Vagina (tissue), 2 donors: ENCODE data around the gene PTGER3. TPM values are rescaled to one million over a fixed set of nuclear protein-coding genes. Genes with fewer than 3 reads are reported as not detected.
"Not testable (repeated sequence)": the region's sequence is repeated elsewhere in the genome, so short reads cannot be mapped to it uniquely, and the experiment has no call there.

ENCODE experiments used
- DNase-seq, 2 donors: peaks; one replicate each; pipeline ENCODE4 v3.0.0-alpha.2; 2017; ENCODE audit errors: extremely low spot score in 2 of 2
- H3K27ac ChIP-seq: fragments of 200-600 bp; sonication (generic); one replicate; pipeline ENCODE4 v1.5.1; 2019
- H3K27me3 ChIP-seq: fragments of 200-600 bp; sonication (generic); one replicate; pipeline ENCODE4 v1.5.1; 2019
- H3K36me3 ChIP-seq, 2 donors: fragments of 200-600 bp; sonication (generic); one replicate each; pipeline ENCODE4 v1.5.1; 2017 to 2019
- H3K4me1 ChIP-seq: fragments of 200-600 bp; sonication (generic); one replicate; pipeline ENCODE4 v1.5.1; 2019
- H3K4me3 ChIP-seq, 2 donors: fragments of 200-600 bp; sonication (generic); 1 replicate in 1 of 2; 2 replicates in 1 of 2; pipeline ENCODE4 v1.5.1; 2016 to 2019
- H3K9me3 ChIP-seq: fragments of 200-600 bp; sonication (generic); one replicate; pipeline ENCODE4 v1.5.1; 2019
- CTCF ChIP-seq, 3 experiments: fragments of 450-650 bp in 2 of 3; fragments of 200-600 bp in 1 of 3; sonication (generic) in 1 of 3; IDR thresholded peaks; one replicate each; pipeline ENCODE4 v1.5.1; 2017 to 2019; ENCODE audit warnings: antibody characterized with exemption in 3 of 3, mild to moderate bottlenecking in 2 of 3, moderate library complexity in 2 of 3
- POLR2A ChIP-seq, 2 donors: fragments of 450-650 bp; IDR thresholded peaks; one replicate each; pipeline ENCODE4 v1.6.1; 2017; ENCODE audit warnings: antibody characterized with exemption in 2 of 2, mild to moderate bottlenecking in 2 of 2, moderate library complexity in 2 of 2
- POLR2AphosphoS5 ChIP-seq, 2 donors: sonication (generic); formaldehyde crosslinking; IDR thresholded peaks; one replicate each; pipeline ENCODE4 v1.9.0; 2017; ENCODE audit warnings: antibody characterized with exemption in 2 of 2, mild to moderate bottlenecking in 2 of 2, low read depth in 1 of 2; ENCODE audit not compliant: insufficient read depth in 1 of 2
- intact Hi-C: fragments of 100-400 bp; cut with DNase I; formaldehyde crosslinking; loops from one replicate; pipeline ENCODE4 v1.15.1; 2023
- total RNA-seq: library from RNA; depleted of rRNA; stranded (reverse); fragments of >200 nt; gene quantifications from one replicate; pipeline ENCODE4 v1.2.3, GENCODE V29; 2016

PTGER3 gene
- total RNA-seq, 1 donor from 2014 or later, result 17.7 TPM

- H3K4me3 ChIP-seq, result no peak overlapping the region
- H3K36me3 ChIP-seq, result no peaks in the 10 kb centered on the region
- TF ChIP-seq POLR2AphosphoS5 (IDR thresholded peaks at IDR 0.05; ENCODE audit: insufficient read depth in 1 of 2, low read depth in 1 of 2), result no peak
- no peak for TF ChIP-seq CTCF (IDR thresholded peaks at IDR 0.05)
- TF ChIP-seq POLR2A (IDR thresholded peaks at IDR 0.05), result no peak
Observed at GRCh38 chr1:70947835-70948234, 99.8 kb downstream of the PTGER3 start.

GRCh38 chr1:70945676-70946075 is 101.9 kb downstream of the PTGER3 start:
- no peak for TF ChIP-seq CTCF (IDR thresholded peaks at IDR 0.05)
- Histone ChIP-seq H3K4me1 (no peaks in the 10 kb centered on the region), H3K4me3 (no peak overlapping the region), H3K9me3 (no peaks in the 10 kb centered on the region), H3K36me3 (no peaks in the 10 kb centered on the region), H3K27me3 (no peaks in the 10 kb centered on the region), H3K27ac (no peak overlapping the region)
- no peak for DNase-seq
- intact Hi-C loops, result no loop called here

More at GRCh38 chr1:70947835-70948234, 99.8 kb downstream of the PTGER3 start:
- no peak for DNase-seq
- Histone ChIP-seq H3K27ac (no peak overlapping the region), H3K9me3 (no peaks in the 10 kb centered on the region), H3K27me3 (no peaks in the 10 kb centered on the region), H3K4me1 (no peaks in the 10 kb centered on the region)
- intact Hi-C loops, result no loop called here

GRCh38 chr1:70945251-70945650 is 102.4 kb downstream of the PTGER3 start:
- TF ChIP-seq POLR2AphosphoS5 (IDR thresholded peaks at IDR 0.05; ENCODE audit: insufficient read depth in 1 of 2, low read depth in 1 of 2), result no peak
- DNase-seq, result no peak
- no peak overlapping the region for H3K27ac ChIP-seq
- H3K9me3 ChIP-seq, result no peaks in the 10 kb centered on the region
- H3K27me3 ChIP-seq, result no peaks in the 10 kb centered on the region
- intact Hi-C loops, result no loop called here
- no peaks in the 10 kb centered on the region for H3K4me1 ChIP-seq
- no peak overlapping the region for H3K4me3 ChIP-seq
- no peaks in the 10 kb centered on the region for H3K36me3 ChIP-seq

- no peak overlapping the region for H3K4me3 ChIP-seq
- no peaks in the 10 kb centered on the region for H3K27me3 ChIP-seq
- no peak for TF ChIP-seq POLR2AphosphoS5 (IDR thresholded peaks at IDR 0.05; ENCODE audit: insufficient read depth in 1 of 2, low read depth in 1 of 2)
- no peak for TF ChIP-seq POLR2A (IDR thresholded peaks at IDR 0.05)
- TF ChIP-seq CTCF (IDR thresholded peaks at IDR 0.05), result no peak
- intact Hi-C loops, result no loop called here
- no peak overlapping the region for H3K27ac ChIP-seq
- no peak for DNase-seq
- no peaks in the 10 kb centered on the region for H3K36me3 ChIP-seq
- no peaks in the 10 kb centered on the region for H3K4me1 ChIP-seq
- no peaks in the 10 kb centered on the region for H3K9me3 ChIP-seq
Observed at GRCh38 chr1:70941563-70941962, 106.1 kb downstream of the PTGER3 start.

- DNase-seq, H3K36me3 ChIP-seq, intact Hi-C loops, H3K27ac ChIP-seq, H3K4me1 ChIP-seq, H3K9me3 ChIP-seq, H3K4me3 ChIP-seq, H3K27me3 ChIP-seq: not testable (repeated sequence)
Observed at GRCh38 chr1:70940398-70940797, 107.2 kb downstream of the PTGER3 start.

- no peak for DNase-seq
- H3K27ac ChIP-seq, result no peak overlapping the region
- intact Hi-C loops, result no loop called here
- H3K9me3 ChIP-seq, result no peaks in the 10 kb centered on the region
- H3K4me3 ChIP-seq, result no peak overlapping the region
- H3K27me3 ChIP-seq, result no peaks in the 10 kb centered on the region
- H3K36me3 ChIP-seq, result no peaks in the 10 kb centered on the region
- TF ChIP-seq POLR2A (IDR thresholded peaks at IDR 0.05), result no peak
- no peaks in the 10 kb centered on the region for H3K4me1 ChIP-seq
Observed at GRCh38 chr1:70934194-70934961, 113.2 kb downstream of the PTGER3 start.
